ENCODE measurements around the gene LCK.

The LCK gene

DNA sequence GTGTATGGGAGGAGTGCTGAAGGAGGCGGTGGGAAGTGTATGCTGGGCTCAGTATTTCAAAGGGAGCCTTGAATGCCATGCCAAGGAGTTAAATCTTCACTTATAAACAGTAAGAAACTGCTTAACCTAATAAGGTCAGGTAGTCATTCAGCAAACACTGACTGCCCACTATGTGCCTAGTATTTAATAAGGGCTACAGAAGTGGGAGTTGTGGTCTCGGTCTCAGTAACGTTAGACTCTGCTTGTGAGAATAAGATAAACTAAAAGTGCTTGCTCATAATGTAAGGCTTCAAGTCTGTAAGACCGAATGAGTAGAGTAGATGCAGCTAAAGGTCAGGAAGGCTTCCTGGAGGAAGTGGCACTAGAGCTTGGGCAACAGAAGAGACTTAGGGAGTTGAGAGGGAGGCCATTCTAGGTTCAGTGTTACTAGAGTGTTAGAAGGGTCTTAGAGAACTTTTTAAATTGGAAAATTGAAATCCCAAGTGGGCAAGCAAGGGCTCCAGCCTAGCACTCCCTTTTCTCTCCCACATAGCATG lies 78.9 kb downstream of the LCK start:
- no peak for DNase-seq

DNA sequence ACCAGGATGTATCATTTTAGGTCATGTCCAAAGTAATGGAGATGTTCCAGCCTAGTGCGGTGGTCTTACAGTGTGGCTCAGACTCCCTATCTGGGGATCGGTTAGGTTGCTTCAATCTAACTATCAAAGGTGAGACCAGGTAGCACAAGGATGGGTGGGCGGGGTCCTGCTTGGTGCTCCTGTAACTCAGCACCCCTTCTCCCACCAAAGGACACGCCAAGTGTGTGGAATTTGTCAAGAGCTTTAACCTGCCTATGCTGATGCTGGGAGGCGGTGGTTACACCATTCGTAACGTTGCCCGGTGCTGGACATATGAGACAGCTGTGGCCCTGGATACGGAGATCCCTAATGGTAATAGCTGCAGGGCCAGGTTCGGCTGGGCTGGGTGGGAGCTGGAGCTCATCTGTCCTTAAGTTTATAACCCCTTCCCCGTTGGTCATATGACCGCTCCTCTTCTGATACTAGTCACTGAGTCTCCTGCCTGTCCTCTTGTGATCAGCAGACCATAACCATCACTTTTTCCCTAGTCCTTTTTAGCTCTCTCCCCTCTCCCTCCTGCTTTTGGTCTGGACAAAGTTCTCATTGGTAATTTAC lies 79.6 kb downstream of the LCK start:
- no peak for DNase-seq

- no peak for DNase-seq
Observed at GRCh38 chr1:32331549-32331948, 80.5 kb downstream of the LCK start.

DNA sequence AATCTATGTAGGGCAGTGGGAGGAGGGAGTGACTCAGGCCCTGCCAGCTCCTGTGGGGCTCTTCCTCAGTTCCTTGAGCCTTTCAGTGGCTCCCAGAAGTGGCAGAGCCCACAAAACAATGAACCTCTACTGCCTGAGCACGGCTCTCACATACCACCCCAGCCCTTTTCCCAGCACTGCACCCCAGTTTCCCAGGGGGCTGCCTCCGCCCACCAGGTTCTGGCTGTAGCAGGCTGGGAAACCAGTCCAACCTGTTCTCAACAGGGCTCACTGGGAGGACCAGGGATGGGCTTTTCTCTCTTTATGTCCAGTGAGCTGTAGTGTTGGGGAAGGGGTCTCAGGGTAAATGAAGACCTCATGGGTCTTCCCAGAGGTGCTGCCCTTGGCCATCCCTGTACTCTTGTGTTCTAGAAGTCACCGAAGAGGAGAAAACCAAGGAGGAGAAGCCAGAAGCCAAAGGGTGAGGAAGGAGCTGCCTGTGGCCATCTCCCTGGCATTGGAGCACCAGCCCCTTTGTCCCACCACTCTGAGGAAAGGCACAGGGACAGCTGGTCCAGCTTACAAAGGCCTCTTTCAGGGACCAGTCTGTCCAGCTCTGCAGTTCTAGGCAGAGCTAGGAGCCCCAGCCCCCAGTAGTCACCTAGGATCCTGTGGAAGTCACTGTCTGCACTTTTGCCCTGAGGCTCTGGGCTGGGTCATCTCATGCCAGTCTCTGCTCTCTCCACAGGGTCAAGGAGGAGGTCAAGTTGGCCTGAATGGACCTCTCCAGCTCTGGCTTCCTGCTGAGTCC lies 81.4 kb downstream of the LCK start:
- DNase-seq: no peak

- no peak for DNase-seq
Observed at GRCh38 chr1:32333251-32333963, 82.3 kb downstream of the LCK start.

GRCh38 chr1:32334274-32334861 lies 83.3 kb downstream of the LCK start:
- DNase-seq: no peak

DNA sequence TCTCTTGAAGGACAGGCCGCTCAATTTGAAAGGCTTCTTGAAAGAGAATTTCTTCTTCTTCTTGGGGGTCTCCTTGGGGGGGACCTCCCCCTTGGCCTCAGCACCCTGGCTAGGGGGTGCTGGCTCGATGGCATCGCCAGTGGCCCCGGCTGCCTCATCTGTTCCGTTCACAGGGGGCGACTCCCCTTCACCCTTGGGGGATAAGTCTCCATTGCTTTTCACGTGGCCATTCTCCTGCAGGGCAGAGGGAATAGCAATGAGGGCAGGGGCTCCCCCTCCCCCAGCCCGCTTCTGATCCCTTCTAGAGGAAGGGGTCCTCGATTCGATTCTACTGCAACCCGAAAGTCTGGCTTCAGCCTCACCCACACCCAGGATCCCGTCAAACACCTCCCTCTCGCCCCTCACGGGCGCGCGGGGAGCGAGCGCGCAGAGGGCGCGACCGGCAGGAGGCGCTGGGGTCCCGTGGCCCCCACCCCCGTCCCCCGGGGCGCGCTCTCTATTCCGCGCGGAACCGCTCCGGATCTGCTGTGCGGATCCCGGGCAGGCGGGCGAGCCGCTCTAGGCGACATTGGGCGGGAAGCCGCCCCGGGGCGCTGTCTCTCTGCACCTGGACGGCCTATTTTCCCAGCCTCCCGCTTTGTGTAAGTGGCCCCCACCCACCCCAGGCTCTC lies 83.9 kb downstream of the LCK start:
- DNase-seq: no peak

GRCh38 chr1:32335535-32335789 lies 84.4 kb downstream of the LCK start:
- no peak for DNase-seq
